ENCODE results near the gene NUP88.
A peak's percentile ranks its signal among the peaks of the same experiment; 100 is the strongest.
"Not testable (repeated sequence)": the region's sequence is repeated elsewhere in the genome, so short reads cannot be mapped to it uniquely, and the experiment has no call there.

Gene NUP88

GRCh38 chr17:5419356-5419958 lies at the start of gene NUP88:
NUP88 (minus strand) TSS chr17:5419662; CDS start chr17:5419650, 12 bp downstream.
- DNase-seq (ENCODE audit: low read depth) = peak; percentile 96

GRCh38 chr17:5468075-5468473 lies 48.6 kb upstream of the NUP88 start:
- no peak for DNase-seq (ENCODE audit: low read depth)

- DNase-seq (ENCODE audit: low read depth) = no peak
These were observed 48.0 kb upstream of the NUP88 start for GRCh38 chr17:5467416-5467815.

GRCh38 chr17:5466295-5466694 lies 46.8 kb upstream of the NUP88 start:
- no peak for DNase-seq (ENCODE audit: low read depth)

- DNase-seq (ENCODE audit: low read depth) = no peak
These were observed 45.5 kb upstream of the NUP88 start for GRCh38 chr17:5464717-5465507.

GRCh38 chr17:5446786-5447185 lies 27.3 kb upstream of the NUP88 start:
- DNase-seq (ENCODE audit: low read depth) = no peak

- DNase-seq (ENCODE audit: low read depth) = no peak
These were observed 24.7 kb upstream of the NUP88 start for GRCh38 chr17:5444209-5444608.

- no peak for DNase-seq (ENCODE audit: low read depth)
These were observed 24.3 kb upstream of the NUP88 start for GRCh38 chr17:5443728-5444127.

- no peak for DNase-seq (ENCODE audit: low read depth)
These were observed 19.9 kb upstream of the NUP88 start for GRCh38 chr17:5439446-5439764.

GRCh38 chr17:5438716-5439445 lies 19.4 kb upstream of the NUP88 start, which contains the start of gene C1QBP:
C1QBP (minus strand) TSS chr17:5439155; CDS start chr17:5439073, 82 bp downstream.
- DNase-seq (ENCODE audit: low read depth) = peak; percentile 92

GRCh38 chr17:5437721-5438317 lies 18.4 kb upstream of the NUP88 start:
- DNase-seq (ENCODE audit: low read depth) = no peak

- not testable (repeated sequence) for DNase-seq (ENCODE audit: low read depth)
These were observed 16.4 kb upstream of the NUP88 start for GRCh38 chr17:5435781-5436315.

- DNase-seq (ENCODE audit: low read depth) = no peak
These were observed 15.5 kb upstream of the NUP88 start for GRCh38 chr17:5434984-5435383.

- DNase-seq (ENCODE audit: low read depth) = no peak
These were observed 12.6 kb upstream of the NUP88 start for GRCh38 chr17:5431949-5432556.

- DNase-seq (ENCODE audit: low read depth) = not testable (repeated sequence)
These were observed 11.8 kb upstream of the NUP88 start for GRCh38 chr17:5431234-5431633.

- no peak for DNase-seq (ENCODE audit: low read depth)
These were observed 11.0 kb upstream of the NUP88 start for GRCh38 chr17:5430413-5430999.

GRCh38 chr17:5429191-5429887 lies 9.9 kb upstream of the NUP88 start:
- DNase-seq (ENCODE audit: low read depth) = no peak

- DNase-seq (ENCODE audit: low read depth) = no peak
These were observed 6.4 kb upstream of the NUP88 start for GRCh38 chr17:5425826-5426225.

GRCh38 chr17:5424909-5425308 lies 5.4 kb upstream of the NUP88 start:
- DNase-seq (ENCODE audit: low read depth) = no peak

GRCh38 chr17:5422505-5422904 lies 3.0 kb upstream of the NUP88 start:
- no peak for DNase-seq (ENCODE audit: low read depth)

Measured in activated T-cell treated with anti-CD3 and anti-CD28 coated beads for 48 hours (primary cell).